Measurements from ENCODE around the gene TMEM204. TPM values are rescaled to one million over a fixed set of nuclear protein-coding genes. Genes with fewer than 3 reads are reported as not detected.

TMEM204 gene
- polyA plus RNA-seq, 1 of the 3 experiments (the other 2 are of a cell fraction): 2.3 TPM

DNA sequence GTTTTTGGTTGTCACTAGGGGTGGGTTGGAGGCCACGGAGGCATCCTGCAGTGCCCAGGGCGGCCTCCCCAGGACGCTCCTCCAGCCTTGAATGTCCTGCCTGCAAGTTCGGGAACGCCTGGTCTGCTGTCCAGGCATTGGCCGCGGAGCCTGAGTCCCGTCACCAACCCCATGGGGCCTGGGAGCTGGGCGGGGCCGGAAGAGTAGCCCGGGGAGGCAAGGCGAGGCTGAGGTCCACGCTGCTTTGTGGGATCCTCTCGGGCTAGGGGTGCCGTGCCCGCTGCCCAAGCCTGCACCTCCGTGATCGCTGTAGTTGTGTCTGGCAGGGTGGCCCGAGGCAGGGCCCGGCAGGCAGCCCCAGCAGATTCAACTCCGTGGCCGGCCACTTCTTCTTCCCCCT is 27.6 kb upstream of the TMEM204 start:
- ChIA-PET CTCF (no interaction called here), POLR2A (no interaction called here)
- H3K9me3 ChIP-seq: no peaks in the 10 kb centered on the region
- WGBS (ENCODE audit: low lambda C conversion rate): 97% methylated on average over 10 of the region's 22 CpGs
- no peak overlapping the region for H3K27ac ChIP-seq (ENCODE audit: low read depth in 2 of 2, low read length in 1 of 2)
- no peak overlapping the region for H3K4me2 ChIP-seq
- no peaks in the 10 kb centered on the region for H3K79me2 ChIP-seq (ENCODE audit: insufficient read depth)
- no peak for TF ChIP-seq MXI1 (IDR thresholded peaks at IDR 0.05; ENCODE audit: low read depth, low read length)
- TF ChIP-seq, protein P1, sequence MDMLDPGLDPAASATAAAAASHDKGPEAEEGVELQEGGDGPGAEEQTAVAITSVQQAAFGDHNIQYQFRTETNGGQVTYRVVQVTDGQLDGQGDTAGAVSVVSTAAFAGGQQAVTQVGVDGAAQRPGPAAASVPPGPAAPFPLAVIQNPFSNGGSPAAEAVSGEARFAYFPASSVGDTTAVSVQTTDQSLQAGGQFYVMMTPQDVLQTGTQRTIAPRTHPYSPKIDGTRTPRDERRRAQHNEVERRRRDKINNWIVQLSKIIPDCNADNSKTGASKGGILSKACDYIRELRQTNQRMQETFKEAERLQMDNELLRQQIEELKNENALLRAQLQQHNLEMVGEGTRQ (IDR thresholded peaks at IDR 0.05; ENCODE audit: borderline replicate concordance, low read depth, low read length): no peak
- TF ChIP-seq, protein P2, sequence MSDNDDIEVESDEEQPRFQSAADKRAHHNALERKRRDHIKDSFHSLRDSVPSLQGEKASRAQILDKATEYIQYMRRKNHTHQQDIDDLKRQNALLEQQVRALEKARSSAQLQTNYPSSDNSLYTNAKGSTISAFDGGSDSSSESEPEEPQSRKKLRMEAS (IDR thresholded peaks at IDR 0.05; ENCODE audit: low read depth): no peak
- no peak for TF ChIP-seq CHD2 (IDR thresholded peaks at IDR 0.05; ENCODE audit: low read length, partially characterized antibody)
- TF ChIP-seq, protein P3, sequence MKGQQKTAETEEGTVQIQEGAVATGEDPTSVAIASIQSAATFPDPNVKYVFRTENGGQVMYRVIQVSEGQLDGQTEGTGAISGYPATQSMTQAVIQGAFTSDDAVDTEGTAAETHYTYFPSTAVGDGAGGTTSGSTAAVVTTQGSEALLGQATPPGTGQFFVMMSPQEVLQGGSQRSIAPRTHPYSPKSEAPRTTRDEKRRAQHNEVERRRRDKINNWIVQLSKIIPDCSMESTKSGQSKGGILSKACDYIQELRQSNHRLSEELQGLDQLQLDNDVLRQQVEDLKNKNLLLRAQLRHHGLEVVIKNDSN (IDR thresholded peaks at IDR 0.05; ENCODE audit: borderline replicate concordance, low read depth): no peak
- no peak for TF ChIP-seq FOXJ3 (CRISPR knock-in tag; IDR thresholded peaks at IDR 0.05)
- TF ChIP-seq TEAD4 (IDR thresholded peaks at IDR 0.05; ENCODE audit: borderline replicate concordance, insufficient read depth): no peak
- no peak for TF ChIP-seq TCF12 (IDR thresholded peaks at IDR 0.05)
- no peaks in the 10 kb centered on the region for H3K4me1 ChIP-seq (ENCODE audit: control insufficient read depth in 1 of 2, insufficient read depth in 2 of 2, low read depth in 1 of 2, low read length in 1 of 2)
- H2AFZ ChIP-seq (ENCODE audit: low read depth): no peak overlapping the region
- no peak overlapping the region for H3K4me3 ChIP-seq (ENCODE audit: low read depth in 2 of 2, low read length in 1 of 2)
- no peaks in the 10 kb centered on the region for H4K20me1 ChIP-seq (ENCODE audit: insufficient read depth)
- no peak overlapping the region for H3K9ac ChIP-seq
- no peaks in the 10 kb centered on the region for H3K9me2 ChIP-seq
- peaks cover 0 to 34% of the 10 kb centered on the region in 2 experiments for H3K36me3 ChIP-seq (replicated peaks in 1 of 2; ENCODE audit: control insufficient read depth in 1 of 2, insufficient read depth in 2 of 2, low read length in 1 of 2)
- DNase-seq: no peak
- H3F3A ChIP-seq (replicated peaks; ENCODE audit: insufficient read depth): no peaks in the 10 kb centered on the region
- no peaks in the 10 kb centered on the region for H3K27me3 ChIP-seq (ENCODE audit: insufficient read depth)

GRCh38 chr16:1506494-1507213 is 26.8 kb upstream of the TMEM204 start:
- no peaks in the 10 kb centered on the region for H3K9me3 ChIP-seq
- TF ChIP-seq SIN3A (IDR thresholded peaks at IDR 0.05; ENCODE audit: borderline replicate concordance, low read depth, low read length) (no peak), JUND (IDR thresholded peaks at IDR 0.05) (no peak), FOSL2 (IDR thresholded peaks at IDR 0.05; ENCODE audit: borderline replicate concordance, low read depth) (no peak), GATA2 (CRISPR knock-in tag; IDR thresholded peaks at IDR 0.05) (no peak), TAF1 (IDR thresholded peaks at IDR 0.05; ENCODE audit: borderline replicate concordance, low read depth, low read length) (no peak), REST (IDR thresholded peaks at IDR 0.05; ENCODE audit: low read depth, low read length) (no peak), FOXM1 (IDR thresholded peaks at IDR 0.05; ENCODE audit: low read depth) (no peak), ZBTB33 (IDR thresholded peaks at IDR 0.05; ENCODE audit: borderline replicate concordance, low read depth) (no peak), SMC3 (IDR thresholded peaks at IDR 0.05; ENCODE audit: low read depth, low read length) (no peak), TEAD4 (IDR thresholded peaks at IDR 0.05; ENCODE audit: borderline replicate concordance, insufficient read depth) (no peak), EP300 (IDR thresholded peaks at IDR 0.05; ENCODE audit: borderline replicate concordance in 1 of 2, low read depth in 1 of 2, low read length in 1 of 2) (no peak)
- TF ChIP-seq, protein P1 (IDR thresholded peaks at IDR 0.05; ENCODE audit: borderline replicate concordance, low read depth, low read length): no peak

More at GRCh38 chr16:1506494-1507213, 26.8 kb upstream of the TMEM204 start:
- Histone ChIP-seq H2AFZ (ENCODE audit: low read depth) (no peak overlapping the region), H3F3A (replicated peaks; ENCODE audit: insufficient read depth) (no peaks in the 10 kb centered on the region), H3K27ac (ENCODE audit: low read depth in 2 of 2, low read length in 1 of 2) (no peak overlapping the region), H3K79me2 (ENCODE audit: insufficient read depth) (no peaks in the 10 kb centered on the region), H3K27me3 (ENCODE audit: insufficient read depth) (no peaks in the 10 kb centered on the region), H3K4me2 (no peak overlapping the region), H3K9ac (no peak overlapping the region), H3K4me1 (ENCODE audit: control insufficient read depth in 1 of 2, insufficient read depth in 2 of 2, low read depth in 1 of 2, low read length in 1 of 2) (no peaks in the 10 kb centered on the region), H3K9me2 (no peaks in the 10 kb centered on the region), H4K20me1 (ENCODE audit: insufficient read depth) (no peaks in the 10 kb centered on the region), H3K4me3 (ENCODE audit: low read depth in 2 of 2, low read length in 1 of 2) (no peak overlapping the region), H3K36me3 (replicated peaks in 1 of 2; ENCODE audit: control insufficient read depth in 1 of 2, insufficient read depth in 2 of 2, low read length in 1 of 2) (peaks cover 0 to 28% of the 10 kb centered on the region in 2 experiments)
- POLR2A ChIA-PET: no interaction called here
- WGBS (ENCODE audit: low lambda C conversion rate): 97% methylated on average over 10 of the region's 37 CpGs
- CTCF ChIA-PET: no interaction called here
- DNase-seq: no peak
